SK-N-MC (cell line): ENCODE measurements around the gene TMEM161A.

ENCODE experiments used
- EZH2 ChIP-seq: fragments of 200-600 bp; sonication (generic); IDR thresholded peaks from one replicate; pipeline ENCODE4 v1.6.1; 2017; ENCODE audit warnings: antibody characterized with exemption
- FOXP2 ChIP-seq: optimal IDR thresholded peaks from 2 replicates; pipeline ENCODE3; 2011; ENCODE audit warnings: mild to moderate bottlenecking, moderate library complexity; ENCODE audit not compliant: insufficient read depth; ENCODE audit errors: extremely low read length, control extremely low read depth
- POLR2AphosphoS5 ChIP-seq: IDR thresholded peaks from 2 replicates; pipeline ENCODE4 v1.6.1; 2012; ENCODE audit warnings: mild to moderate bottlenecking, low read depth, low read length, borderline replicate concordance

DNA sequence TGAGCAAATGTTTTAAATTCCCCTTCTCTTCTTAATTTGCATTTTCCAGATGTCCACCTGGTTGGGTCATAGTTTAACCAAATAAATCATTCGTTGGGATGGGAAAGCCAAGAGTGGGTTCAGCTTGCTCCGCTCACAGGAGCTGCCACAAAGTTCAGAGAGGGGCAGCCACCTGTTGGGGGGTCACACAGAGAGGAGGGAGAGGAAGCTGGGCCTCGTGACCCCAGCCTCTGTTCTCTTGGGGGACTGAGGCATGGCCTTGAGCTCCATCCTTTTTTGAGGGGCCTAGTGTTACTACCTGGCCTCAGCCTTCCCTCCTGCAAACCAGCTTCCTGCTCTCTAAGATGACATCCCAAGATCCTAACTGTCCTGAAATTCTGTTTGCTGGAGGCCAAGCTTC lies 29.3 kb upstream of the TMEM161A start:
- TF ChIP-seq POLR2AphosphoS5 = no peak
- no peak for TF ChIP-seq EZH2
- TF ChIP-seq FOXP2 = no peak
